ENCODE data around the gene ABRACL.

ABRACL gene

DNA sequence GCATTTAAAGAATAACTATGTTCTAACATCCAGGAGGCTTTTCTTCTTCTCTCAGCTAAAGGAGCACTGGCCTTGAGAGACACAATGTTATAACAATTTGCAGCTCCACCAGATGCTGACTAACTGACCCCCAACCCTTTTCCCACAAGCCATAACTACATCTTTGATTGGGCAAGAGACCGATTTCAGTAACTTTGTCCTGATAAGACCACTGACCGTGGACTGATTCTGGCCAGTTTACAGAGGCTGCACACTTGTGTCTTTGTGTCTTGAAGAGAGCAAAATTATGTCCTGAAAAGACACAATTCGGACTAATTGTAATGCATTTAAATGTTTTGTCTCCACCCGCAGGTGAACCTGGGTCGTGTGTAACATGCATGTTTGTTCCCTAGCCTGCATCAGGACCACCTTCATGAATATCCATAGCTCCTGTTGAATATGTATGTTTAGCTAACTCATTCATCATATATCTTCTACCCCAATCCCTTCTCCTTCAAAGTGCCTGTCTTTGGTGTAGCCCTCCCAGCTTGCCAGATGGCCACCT is 22.3 kb downstream of the ABRACL start:
- H3K9ac ChIP-seq (ENCODE audit: insufficient read length, low read depth), result no peak overlapping the region
- TF ChIP-seq SUZ12 (IDR thresholded peaks at IDR 0.05; ENCODE audit: extremely low read depth, insufficient read depth, insufficient read length) (no peak), ZNF274 (IDR thresholded peaks at IDR 0.05; ENCODE audit: low read depth, low read length) (no peak), YY1 (IDR thresholded peaks at IDR 0.05; ENCODE audit: insufficient read depth, insufficient read length) (no peak)
- no peaks in the 10 kb centered on the region for H3K27me3 ChIP-seq (ENCODE audit: insufficient read depth, insufficient read length)
- H3K9me3 ChIP-seq (ENCODE audit: insufficient read depth, low read length), result no peaks in the 10 kb centered on the region
- no peak for DNase-seq (ENCODE audit: low read depth, low spot score)
- H3K4me1 ChIP-seq (ENCODE audit: insufficient read depth, insufficient read length), result no peaks in the 10 kb centered on the region
- no peak overlapping the region for H3K4me3 ChIP-seq (ENCODE audit: insufficient read length, low read depth)
- H3K36me3 ChIP-seq (ENCODE audit: insufficient read depth, insufficient read length, low read length), result no peaks in the 10 kb centered on the region

GRCh38 chr6:139051396-139052060 is 23.0 kb downstream of the ABRACL start:
- no peak overlapping the region for H3K9ac ChIP-seq (ENCODE audit: insufficient read length, low read depth)
- H3K36me3 ChIP-seq (ENCODE audit: insufficient read depth, insufficient read length, low read length), result no peaks in the 10 kb centered on the region
- H3K9me3 ChIP-seq (ENCODE audit: insufficient read depth, low read length), result no peaks in the 10 kb centered on the region
- no peak overlapping the region for H3K4me3 ChIP-seq (ENCODE audit: insufficient read length, low read depth)
- no peaks in the 10 kb centered on the region for H3K27me3 ChIP-seq (ENCODE audit: insufficient read depth, insufficient read length)
- H3K4me1 ChIP-seq (ENCODE audit: insufficient read depth, insufficient read length), result no peaks in the 10 kb centered on the region
- no peak for DNase-seq (ENCODE audit: low read depth, low spot score)
- no peak for TF ChIP-seq SUZ12 (IDR thresholded peaks at IDR 0.05; ENCODE audit: extremely low read depth, insufficient read depth, insufficient read length)
- TF ChIP-seq ZNF274 (IDR thresholded peaks at IDR 0.05; ENCODE audit: low read depth, low read length), result no peak
- no peak for TF ChIP-seq YY1 (IDR thresholded peaks at IDR 0.05; ENCODE audit: insufficient read depth, insufficient read length)

DNA sequence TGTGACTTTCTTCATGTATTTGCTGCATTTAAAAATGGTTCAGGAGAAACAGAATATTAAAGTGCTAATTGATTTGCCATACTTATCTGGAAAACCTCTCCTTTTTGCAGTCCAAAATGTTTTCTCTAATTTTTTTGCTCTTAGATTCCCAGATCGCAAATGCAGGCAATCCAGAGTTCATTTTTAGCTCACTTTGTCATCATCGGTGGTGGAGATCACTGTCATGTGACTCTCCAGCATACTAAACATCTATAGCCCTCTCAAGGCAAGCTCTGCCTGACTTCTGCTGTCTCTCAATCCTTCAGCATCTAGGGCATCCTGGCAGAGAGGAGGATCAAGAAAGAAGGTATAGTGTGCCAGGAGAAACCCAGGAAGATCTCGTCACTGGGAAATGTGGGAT is 24.8 kb downstream of the ABRACL start:
- no peaks in the 10 kb centered on the region for H3K9me3 ChIP-seq (ENCODE audit: insufficient read depth, low read length)
- H3K36me3 ChIP-seq (ENCODE audit: insufficient read depth, insufficient read length, low read length), result no peaks in the 10 kb centered on the region

DNA sequence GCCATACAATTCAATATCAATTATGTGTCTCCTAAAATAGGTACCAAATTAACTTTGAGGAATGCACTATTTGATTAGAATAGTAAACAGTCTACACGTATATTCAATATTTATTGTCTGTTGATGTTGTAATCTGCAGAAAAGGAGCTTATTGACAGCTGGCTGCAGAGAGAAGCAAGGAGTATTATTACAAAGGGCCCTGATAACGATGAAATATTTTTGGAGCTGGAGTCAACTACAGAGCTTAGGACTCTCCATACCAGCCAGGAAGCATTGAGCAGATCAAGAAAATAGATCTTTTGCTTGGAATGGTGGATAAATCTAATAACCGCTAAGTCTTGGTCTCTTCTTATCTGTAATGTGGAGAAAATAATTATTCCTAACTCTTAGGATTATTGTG is 25.5 kb downstream of the ABRACL start:
- no peak overlapping the region for H3K9ac ChIP-seq (ENCODE audit: insufficient read length, low read depth)
- no peaks in the 10 kb centered on the region for H3K4me1 ChIP-seq (ENCODE audit: insufficient read depth, insufficient read length)
- no peak for DNase-seq (ENCODE audit: low read depth, low spot score)
- no peak overlapping the region for H3K4me3 ChIP-seq (ENCODE audit: insufficient read length, low read depth)
- TF ChIP-seq YY1 (IDR thresholded peaks at IDR 0.05; ENCODE audit: insufficient read depth, insufficient read length) (no peak), ZNF274 (IDR thresholded peaks at IDR 0.05; ENCODE audit: low read depth, low read length) (no peak), SUZ12 (IDR thresholded peaks at IDR 0.05; ENCODE audit: extremely low read depth, insufficient read depth, insufficient read length) (no peak)
- H3K36me3 ChIP-seq (ENCODE audit: insufficient read depth, insufficient read length, low read length), result no peaks in the 10 kb centered on the region
- H3K27me3 ChIP-seq (ENCODE audit: insufficient read depth, insufficient read length), result no peaks in the 10 kb centered on the region
- H3K9me3 ChIP-seq (ENCODE audit: insufficient read depth, low read length), result no peaks in the 10 kb centered on the region

More for the DNA sequence above, 24.8 kb downstream of the ABRACL start:
- DNase-seq (ENCODE audit: low read depth, low spot score), result no peak
- Histone ChIP-seq H3K4me1 (ENCODE audit: insufficient read depth, insufficient read length) (no peaks in the 10 kb centered on the region), H3K27me3 (ENCODE audit: insufficient read depth, insufficient read length) (no peaks in the 10 kb centered on the region), H3K4me3 (ENCODE audit: insufficient read length, low read depth) (no peak overlapping the region), H3K9ac (ENCODE audit: insufficient read length, low read depth) (no peak overlapping the region)
- no peak for TF ChIP-seq ZNF274 (IDR thresholded peaks at IDR 0.05; ENCODE audit: low read depth, low read length)
- TF ChIP-seq SUZ12 (IDR thresholded peaks at IDR 0.05; ENCODE audit: extremely low read depth, insufficient read depth, insufficient read length), result no peak

DNA sequence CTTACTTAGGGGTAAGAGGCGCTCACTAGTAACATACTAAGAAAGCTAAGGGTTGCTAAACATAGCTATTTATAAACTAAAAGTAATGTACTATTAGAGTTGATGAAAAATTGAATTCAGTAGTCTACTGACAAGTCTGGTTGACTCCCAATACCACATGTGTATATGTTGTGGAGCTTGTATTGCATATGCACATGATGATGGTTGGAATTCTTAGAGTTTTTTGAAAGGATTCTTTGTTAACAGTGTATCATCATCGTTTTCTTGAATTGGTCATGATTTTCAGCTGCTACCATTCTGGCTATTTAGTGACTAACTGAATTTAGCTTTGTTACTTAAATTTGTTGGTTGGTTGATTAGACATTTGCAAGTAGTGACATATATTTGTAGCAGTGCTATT is 27.2 kb downstream of the ABRACL start:
- no peak for TF ChIP-seq YY1 (IDR thresholded peaks at IDR 0.05; ENCODE audit: insufficient read depth, insufficient read length)
- TF ChIP-seq ZNF274 (IDR thresholded peaks at IDR 0.05; ENCODE audit: low read depth, low read length), result no peak
- no peak for TF ChIP-seq SUZ12 (IDR thresholded peaks at IDR 0.05; ENCODE audit: extremely low read depth, insufficient read depth, insufficient read length)

DNA sequence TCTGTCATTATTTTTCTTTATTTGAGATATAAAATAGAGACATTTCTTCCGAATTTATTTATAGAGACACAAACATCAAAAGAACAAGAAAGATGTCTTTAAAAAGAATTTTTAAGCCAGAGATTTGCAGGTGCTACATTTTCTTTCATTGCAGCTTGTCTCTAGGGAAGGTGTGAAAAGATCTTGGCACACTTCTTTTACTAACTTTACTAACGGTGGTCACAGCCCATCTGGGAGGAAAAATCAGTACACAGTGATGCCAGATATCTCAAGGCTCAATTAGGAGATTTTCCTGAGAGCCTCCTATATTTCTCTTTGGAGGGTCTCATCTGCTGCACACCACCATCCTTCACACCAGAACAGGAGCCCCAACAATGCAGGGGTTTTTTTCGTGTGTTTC is 29.5 kb downstream of the ABRACL start:
- Histone ChIP-seq H3K4me3 (ENCODE audit: insufficient read length, low read depth) (no peak overlapping the region), H3K9me3 (ENCODE audit: insufficient read depth, low read length) (no peaks in the 10 kb centered on the region), H3K9ac (ENCODE audit: insufficient read length, low read depth) (no peak overlapping the region), H3K36me3 (ENCODE audit: insufficient read depth, insufficient read length, low read length) (no peaks in the 10 kb centered on the region), H3K27me3 (ENCODE audit: insufficient read depth, insufficient read length) (no peaks in the 10 kb centered on the region), H3K4me1 (ENCODE audit: insufficient read depth, insufficient read length) (no peaks in the 10 kb centered on the region)
- DNase-seq (ENCODE audit: low read depth, low spot score), result no peak
- no peak for TF ChIP-seq ZNF274 (IDR thresholded peaks at IDR 0.05; ENCODE audit: low read depth, low read length)
- TF ChIP-seq SUZ12 (IDR thresholded peaks at IDR 0.05; ENCODE audit: extremely low read depth, insufficient read depth, insufficient read length), result no peak
- TF ChIP-seq YY1 (IDR thresholded peaks at IDR 0.05; ENCODE audit: insufficient read depth, insufficient read length), result no peak

More for the DNA sequence above, 27.2 kb downstream of the ABRACL start:
- Histone ChIP-seq H3K9me3 (ENCODE audit: insufficient read depth, low read length) (no peaks in the 10 kb centered on the region), H3K4me3 (ENCODE audit: insufficient read length, low read depth) (no peak overlapping the region), H3K27me3 (ENCODE audit: insufficient read depth, insufficient read length) (no peaks in the 10 kb centered on the region), H3K9ac (ENCODE audit: insufficient read length, low read depth) (no peak overlapping the region), H3K36me3 (ENCODE audit: insufficient read depth, insufficient read length, low read length) (no peaks in the 10 kb centered on the region), H3K4me1 (ENCODE audit: insufficient read depth, insufficient read length) (no peaks in the 10 kb centered on the region)
- DNase-seq (ENCODE audit: low read depth, low spot score), result no peak

DNA sequence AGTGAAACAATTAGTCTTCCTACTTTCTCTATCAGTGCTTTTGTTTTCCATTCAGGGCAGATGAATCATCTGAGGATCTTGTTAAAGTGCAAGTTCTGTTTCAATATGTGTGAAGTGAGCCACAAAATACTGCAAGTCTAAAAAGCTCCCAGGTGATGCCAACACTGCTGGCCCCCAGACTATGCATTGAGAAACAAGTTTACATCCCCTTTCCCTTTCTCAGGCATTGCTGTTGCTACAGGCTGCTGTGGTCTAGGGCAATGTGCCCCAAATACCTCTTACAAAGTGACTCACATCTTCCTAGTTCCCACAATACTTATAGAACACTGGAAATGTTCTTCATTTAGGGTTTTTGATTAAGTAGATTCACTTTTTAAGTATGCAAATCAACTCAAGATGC is 31.8 kb downstream of the ABRACL start:
- DNase-seq (ENCODE audit: low read depth, low spot score), result no peak
- Histone ChIP-seq H3K9ac (ENCODE audit: insufficient read length, low read depth) (no peak overlapping the region), H3K27me3 (ENCODE audit: insufficient read depth, insufficient read length) (no peaks in the 10 kb centered on the region), H3K9me3 (ENCODE audit: insufficient read depth, low read length) (no peaks in the 10 kb centered on the region), H3K4me1 (ENCODE audit: insufficient read depth, insufficient read length) (no peaks in the 10 kb centered on the region), H3K36me3 (ENCODE audit: insufficient read depth, insufficient read length, low read length) (no peaks in the 10 kb centered on the region), H3K4me3 (ENCODE audit: insufficient read length, low read depth) (no peak overlapping the region)
- TF ChIP-seq SUZ12 (IDR thresholded peaks at IDR 0.05; ENCODE audit: extremely low read depth, insufficient read depth, insufficient read length), result no peak
- TF ChIP-seq ZNF274 (IDR thresholded peaks at IDR 0.05; ENCODE audit: low read depth, low read length), result no peak
